Progenitor cell of endocrine pancreas (in vitro differentiated cells): ENCODE results near the gene SVIL. TPM values are rescaled to one million over a fixed set of nuclear protein-coding genes. Genes with fewer than 3 reads are reported as not detected.

ENCODE experiments used
- DNase-seq: peaks from one replicate; pipeline ENCODE4 v3.0.0; 2021; ENCODE audit warnings: low spot score; ENCODE audit not compliant: unreplicated experiment
- H3K27ac Mint-ChIP-seq: 2 replicates; pipeline ENCODE4 v1.8.0; 2021; ENCODE audit warnings: mild to moderate bottlenecking, moderate library complexity, mixed read lengths
- H3K27me3 Mint-ChIP-seq: 2 replicates; pipeline ENCODE4 v1.8.0; 2021; ENCODE audit warnings: mixed read lengths
- H3K36me3 Mint-ChIP-seq: 2 replicates; pipeline ENCODE4 v1.8.0; 2022; ENCODE audit warnings: mixed read lengths; ENCODE audit not compliant: insufficient read depth
- H3K4me1 Mint-ChIP-seq: 2 replicates; pipeline ENCODE4 v1.8.0; 2021; ENCODE audit warnings: low read depth, mixed read lengths
- H3K4me3 Mint-ChIP-seq: 2 replicates; pipeline ENCODE4 v1.8.0; 2021; ENCODE audit warnings: low read depth, mild to moderate bottlenecking, moderate library complexity, mixed read lengths
- H3K9me3 Mint-ChIP-seq: 2 replicates; pipeline ENCODE4 v1.8.0; 2021; ENCODE audit warnings: low read depth, mixed read lengths
- CTCF ChIP-seq: fragments of 200-600 bp; sonication (generic); IDR thresholded peaks from one replicate; pipeline ENCODE4 v1.5.0; 2021; ENCODE audit warnings: antibody characterized with exemption, mild to moderate bottlenecking; ENCODE audit not compliant: unreplicated experiment
- total RNA-seq: library from RNA; stranded (reverse); gene quantifications from 2 replicates; pipeline ENCODE4 v1.2.1, GENCODE V29; 2021

The SVIL gene
- total RNA-seq, 1 donor from 2014 or later, result 88.2 TPM

DNA sequence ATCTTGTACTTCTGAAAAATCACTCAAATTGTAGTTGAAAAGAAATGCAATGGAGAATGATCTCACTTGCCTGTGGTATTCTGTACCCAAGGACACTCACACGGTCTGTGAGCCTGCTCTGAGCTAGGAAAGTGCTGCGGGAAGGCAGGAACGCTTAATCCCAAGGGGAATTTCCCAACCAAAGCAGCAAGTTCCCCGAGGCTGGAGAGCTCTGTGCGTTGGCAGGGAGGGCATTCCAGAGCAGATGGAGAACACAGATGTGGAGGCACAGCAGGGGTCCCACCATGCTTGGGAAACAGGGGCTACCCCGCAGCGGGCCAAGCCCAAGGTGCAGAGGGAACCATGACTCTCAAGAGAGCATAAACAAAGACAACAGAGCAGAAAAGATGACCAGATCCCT is 13.6 kb downstream of the SVIL start:
- DNase-seq, result no peak
- Mint-ChIP-seq H3K4me3 (no peak overlapping the region), H3K27me3 (no peaks in the 10 kb centered on the region), H3K36me3 (peaks cover 12% of the 10 kb centered on the region), H3K4me1 (peaks cover 37% of the 10 kb centered on the region), H3K9me3 (peaks cover 6% of the 10 kb centered on the region), H3K27ac (peak overlapping the region; percentile 94)
- no peak for TF ChIP-seq CTCF

DNA sequence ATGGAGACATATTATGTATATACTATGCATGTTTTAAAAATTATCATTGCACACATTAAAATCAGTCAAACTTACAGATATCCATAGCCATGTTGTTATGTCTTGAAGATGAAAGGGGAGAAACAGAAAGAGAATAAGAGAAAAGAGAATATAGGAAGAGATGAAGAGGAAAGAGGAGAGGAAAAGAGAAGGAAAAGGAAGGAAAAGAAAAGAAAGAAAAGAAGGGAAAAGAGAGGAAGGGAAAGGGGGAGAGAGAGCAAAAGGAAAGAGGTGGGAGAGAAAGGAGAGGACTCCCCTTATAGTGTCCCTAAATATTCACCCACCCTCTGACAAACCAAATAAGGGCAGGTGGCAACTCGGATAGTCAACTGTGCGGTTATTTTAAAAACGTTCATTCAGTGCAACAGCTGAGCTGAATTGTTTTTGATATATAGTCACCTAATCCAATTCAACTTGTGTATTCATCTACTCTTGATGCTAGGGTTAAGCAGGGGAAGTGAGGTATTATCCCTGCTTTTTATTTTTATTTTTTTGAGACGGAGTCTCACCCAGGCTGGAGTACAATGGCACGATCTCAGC is 14.6 kb downstream of the SVIL start:
- Mint-ChIP-seq H3K27ac (no peak overlapping the region), H3K4me3 (no peak overlapping the region), H3K27me3 (no peaks in the 10 kb centered on the region), H3K36me3 (peaks cover 9% of the 10 kb centered on the region), H3K9me3 (peaks cover 6% of the 10 kb centered on the region), H3K4me1 (peaks cover 40% of the 10 kb centered on the region)
- TF ChIP-seq CTCF, result no peak
- no peak for DNase-seq

DNA sequence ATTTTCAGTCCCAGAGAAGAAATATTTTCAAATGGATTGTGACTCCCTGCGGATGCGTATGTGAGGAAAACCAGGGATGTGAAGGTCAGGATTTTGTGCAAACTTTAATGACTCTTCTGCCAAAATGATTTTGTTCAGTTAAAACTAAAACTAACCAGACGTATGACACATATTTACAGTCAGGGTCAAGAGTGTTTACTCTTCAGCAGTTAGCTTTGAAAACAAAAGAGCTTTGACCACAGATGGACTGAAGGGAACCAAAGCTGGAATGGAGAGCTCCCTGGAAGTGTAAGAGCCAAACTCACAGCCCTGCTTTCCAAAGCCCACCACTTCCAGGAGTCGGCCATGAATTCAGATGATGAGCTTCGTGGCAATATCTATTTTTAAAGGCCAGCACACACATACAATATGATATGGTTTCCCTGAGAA is 15.5 kb downstream of the SVIL start:
- no peak for DNase-seq
- Mint-ChIP-seq H3K9me3 (peaks cover 6% of the 10 kb centered on the region), H3K4me1 (peaks cover 40% of the 10 kb centered on the region), H3K36me3 (peaks cover 10% of the 10 kb centered on the region), H3K4me3 (no peak overlapping the region), H3K27ac (peak overlapping the region; percentile 92), H3K27me3 (no peaks in the 10 kb centered on the region)
- TF ChIP-seq CTCF, result no peak

DNA sequence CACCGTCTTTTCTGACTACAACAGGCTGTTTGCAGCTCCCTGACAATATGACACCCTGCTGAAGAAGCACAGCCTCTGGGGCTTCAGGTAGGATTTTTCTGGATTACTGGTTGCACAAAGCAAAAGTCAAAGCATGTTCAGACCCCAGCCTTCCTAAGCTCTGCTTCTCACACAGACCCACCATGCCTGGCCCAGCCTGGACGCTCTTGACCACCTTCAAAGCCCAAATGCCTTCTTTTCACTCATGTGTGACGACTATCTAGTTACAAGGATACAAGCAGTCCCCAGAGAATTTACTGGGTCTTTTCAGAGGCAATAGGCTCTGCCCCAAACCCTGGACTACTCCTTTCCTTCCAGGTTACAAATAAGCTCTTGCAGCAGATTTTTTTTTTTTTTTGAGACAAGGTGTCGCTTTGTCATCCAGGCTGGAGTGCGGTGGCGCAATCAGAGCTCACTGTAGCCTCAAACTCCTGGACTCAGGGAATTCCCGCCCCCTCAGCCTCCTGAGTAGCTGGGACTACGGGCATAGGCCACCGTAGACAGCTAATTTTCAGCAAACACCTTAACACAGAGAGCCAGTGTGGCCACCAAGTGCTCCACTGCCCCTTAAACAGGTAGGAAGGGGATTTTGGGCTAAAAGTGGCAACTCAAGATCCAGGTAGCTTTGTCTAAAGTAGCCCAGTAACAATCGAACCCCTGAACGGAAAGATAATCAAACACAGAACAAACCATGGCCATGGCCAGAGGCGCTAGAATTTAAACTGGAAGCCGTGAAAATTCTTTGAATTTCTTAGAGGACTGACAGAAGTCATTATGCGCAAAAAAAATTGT is 16.2 kb downstream of the SVIL start:
- Mint-ChIP-seq H3K27ac (peak overlapping the region; percentile 92), H3K4me1 (peaks cover 40% of the 10 kb centered on the region), H3K9me3 (peaks cover 6% of the 10 kb centered on the region), H3K27me3 (no peaks in the 10 kb centered on the region), H3K36me3 (peaks cover 10% of the 10 kb centered on the region), H3K4me3 (peak overlapping the region; percentile 15)
- no peak for DNase-seq
- no peak for TF ChIP-seq CTCF

DNA sequence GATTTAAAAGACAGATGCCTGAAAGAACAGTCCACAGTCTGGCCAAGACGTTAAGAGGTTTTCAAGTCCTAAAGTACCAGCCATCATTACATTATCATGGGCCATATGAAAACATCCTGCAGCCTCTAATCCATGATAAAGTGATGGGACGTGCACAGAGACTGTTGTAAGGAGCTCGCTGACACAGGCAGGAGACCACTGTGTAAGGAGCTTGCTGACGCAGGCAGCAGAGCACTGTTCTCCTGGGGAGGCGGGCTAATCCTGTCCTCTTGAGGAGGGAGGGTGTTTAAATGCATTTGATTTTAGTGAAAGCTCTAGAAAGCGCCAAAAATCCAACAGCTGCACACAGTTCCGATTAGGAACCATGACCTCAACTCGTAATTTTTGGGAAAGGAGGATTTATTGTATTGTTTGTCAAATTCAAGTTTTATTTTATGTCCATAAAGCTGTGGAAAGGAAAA is 16.9 kb downstream of the SVIL start:
- no peak for TF ChIP-seq CTCF
- peaks cover 10% of the 10 kb centered on the region for H3K36me3 Mint-ChIP-seq
- H3K9me3 Mint-ChIP-seq, result peaks cover 6% of the 10 kb centered on the region
- H3K27me3 Mint-ChIP-seq, result no peaks in the 10 kb centered on the region
- no peak for DNase-seq
- peaks cover 35% of the 10 kb centered on the region for H3K4me1 Mint-ChIP-seq
- no peak overlapping the region for H3K4me3 Mint-ChIP-seq
- H3K27ac Mint-ChIP-seq, result no peak overlapping the region
